PC-3 (cell line): ENCODE measurements around the gene CHMP4B.

ENCODE experiments used
- CTCF ChIP-seq: fragments of 300-600 bp; sonication (generic); conservative IDR thresholded peaks from 2 replicates; pipeline ENCODE4 v1.5.1; 2017; ENCODE audit warnings: antibody characterized with exemption, low read depth, mild to moderate bottlenecking, low read length
- EZH2 ChIP-seq: fragments of 300-600 bp; sonication (generic); IDR thresholded peaks from one replicate; pipeline ENCODE4 v1.6.1; 2017; ENCODE audit warnings: antibody characterized with exemption, mild to moderate bottlenecking, low read length; ENCODE audit not compliant: unreplicated experiment
- EZH2phosphoT487 ChIP-seq: fragments of 300-600 bp; sonication (generic); IDR thresholded peaks from 2 replicates; pipeline ENCODE4 v1.6.1; 2018; ENCODE audit warnings: mild to moderate bottlenecking, antibody characterized with exemption, low read length, borderline replicate concordance

- TF ChIP-seq CTCF (no peak), EZH2phosphoT487 (no peak), EZH2 (no peak)
Observed at GRCh38 chr20:33793011-33793931, 17.9 kb upstream of the CHMP4B start.
